ENCODE data around the gene EVL.
"Not testable (repeated sequence)": the region's sequence is repeated elsewhere in the genome, so short reads cannot be mapped to it uniquely, and the experiment has no call there.

EVL gene

GRCh38 chr14:100147181-100147631 lies 82.0 kb downstream of the EVL start:
- no peak for DNase-seq (ENCODE audit: low spot score)

GRCh38 chr14:100147691-100148464 lies 82.7 kb downstream of the EVL start:
- no peak for DNase-seq (ENCODE audit: low spot score)

- no peak for DNase-seq (ENCODE audit: low spot score)
Measured at GRCh38 chr14:100148837-100149731, 83.9 kb downstream of the EVL start.

- no peak for DNase-seq (ENCODE audit: low spot score)
Measured at GRCh38 chr14:100149851-100150611, 84.8 kb downstream of the EVL start.

GRCh38 chr14:100150932-100151587 lies 85.8 kb downstream of the EVL start:
- DNase-seq (ENCODE audit: low spot score): no peak

- DNase-seq (ENCODE audit: low spot score): no peak
Measured at GRCh38 chr14:100152091-100152490, 86.9 kb downstream of the EVL start.

- no peak for DNase-seq (ENCODE audit: low spot score)
Measured at GRCh38 chr14:100153560-100153959, 88.3 kb downstream of the EVL start.

- DNase-seq (ENCODE audit: low spot score): no peak
Measured at GRCh38 chr14:100155049-100155621, 89.9 kb downstream of the EVL start.

- DNase-seq (ENCODE audit: low spot score): no peak
Measured at GRCh38 chr14:100155756-100156616, 90.8 kb downstream of the EVL start.

- DNase-seq (ENCODE audit: low spot score): no peak
Measured at GRCh38 chr14:100156776-100157175, 91.6 kb downstream of the EVL start.

GRCh38 chr14:100157548-100158232 lies 92.5 kb downstream of the EVL start:
- DNase-seq (ENCODE audit: low spot score): not testable (repeated sequence)

- DNase-seq (ENCODE audit: low spot score): no peak
Measured at GRCh38 chr14:100158566-100159093, 93.4 kb downstream of the EVL start.

GRCh38 chr14:100159094-100159864 lies 94.1 kb downstream of the EVL start, which contains the start of gene DEGS2:
TSS of gene DEGS2 (minus strand) at chr14:100159645. CDS start at chr14:100159587, 58 bp downstream.
- DNase-seq (ENCODE audit: low spot score): peak; percentile 40

GRCh38 chr14:100159865-100160533 lies 94.8 kb downstream of the EVL start:
- DNase-seq (ENCODE audit: low spot score): no peak

GRCh38 chr14:100160534-100160916 lies 95.3 kb downstream of the EVL start:
- DNase-seq (ENCODE audit: low spot score): no peak

GRCh38 chr14:100165376-100165775 lies 100.2 kb downstream of the EVL start:
- peak; percentile 52 for DNase-seq (ENCODE audit: low spot score)

- no peak for DNase-seq (ENCODE audit: low spot score)
Measured at GRCh38 chr14:100165831-100166440, 100.7 kb downstream of the EVL start.

- no peak for DNase-seq (ENCODE audit: low spot score)
Measured at GRCh38 chr14:100168506-100168905, 103.3 kb downstream of the EVL start.

Measured in GM03348 (cell line).